ENCODE measurements around the gene ATG9A. TPM values are rescaled to one million over a fixed set of nuclear protein-coding genes. Genes with fewer than 3 reads are reported as not detected.

The ATG9A gene
- total RNA-seq, 1 experiment from 2014 or later: 42.9 TPM

- H3K27me3 Mint-ChIP-seq (ENCODE audit: low read depth): no peaks in the 10 kb centered on the region
- POLR2A ChIA-PET: no interaction called here
- CTCF ChIA-PET: interaction anchor here (1.2 kb wide), 1 partner anchor 17 kb away, joined by 3 read pairs; no protein-coding TSS in a partner anchor
- H3K4me1 Mint-ChIP-seq: peaks cover 22% of the 10 kb centered on the region
- H3K9me3 Mint-ChIP-seq: no peaks in the 10 kb centered on the region
- TF ChIP-seq ATF3 (CRISPR knock-in tag; conservative IDR thresholded peaks at IDR 0.05) (no peak), RORB (CRISPR knock-in tag; IDR thresholded peaks at IDR 0.05) (no peak), FOXP1 (CRISPR knock-in tag; IDR thresholded peaks at IDR 0.05; ENCODE audit: borderline replicate concordance) (no peak), ELF4 (CRISPR knock-in tag; IDR thresholded peaks at IDR 0.05; ENCODE audit: low read depth) (no peak), JUN (CRISPR knock-in tag; IDR thresholded peaks at IDR 0.05) (no peak), HMGXB4 (CRISPR knock-in tag; IDR thresholded peaks at IDR 0.05) (no peak), IRF2 (CRISPR knock-in tag; IDR thresholded peaks at IDR 0.05; ENCODE audit: borderline replicate concordance, low read depth) (no peak)
- peak overlapping the region; percentile 16; the same call in 1 of the 2 replicates for H3K4me3 Mint-ChIP-seq
- ATAC-seq: no peak
- no peak for DNase-seq (ENCODE audit: low spot score)
- peaks cover 7% of the 10 kb centered on the region; the same call in 1 of the 2 replicates for H3K36me3 Mint-ChIP-seq
- H3K27ac Mint-ChIP-seq: no peak overlapping the region
These were observed 54.6 kb downstream of the ATG9A start for GRCh38 chr2:219174801-219175200.

GRCh38 chr2:219174146-219174545 is 55.3 kb downstream of the ATG9A start:
- Mint-ChIP-seq H3K27ac (no peak overlapping the region), H3K27me3 (ENCODE audit: low read depth) (no peaks in the 10 kb centered on the region), H3K4me1 (peaks cover 20% of the 10 kb centered on the region), H3K36me3 (peaks cover 7% of the 10 kb centered on the region; the same call in 1 of the 2 replicates), H3K4me3 (peak overlapping the region; percentile 16; the same call in 1 of the 2 replicates), H3K9me3 (no peaks in the 10 kb centered on the region)
- no peak for ATAC-seq
- TF ChIP-seq ZNF423 (CRISPR knock-in tag; IDR thresholded peaks at IDR 0.05): no peak
- TF ChIP-seq PRDM15 (CRISPR knock-in tag; IDR thresholded peaks at IDR 0.05): no peak
- TF ChIP-seq NFE2L1 (CRISPR knock-in tag; IDR thresholded peaks at IDR 0.05): no peak
- TF ChIP-seq ZNF263 (CRISPR knock-in tag; IDR thresholded peaks at IDR 0.05; ENCODE audit: low read depth): no peak
- POLR2A ChIA-PET: no interaction called here
- CTCF ChIA-PET: interaction anchor here (0.9 kb wide), 1 partner anchor 144 kb away, joined by 3 read pairs; no protein-coding TSS in a partner anchor
- DNase-seq (ENCODE audit: low spot score): no peak

- CTCF ChIA-PET: interaction anchor here (0.5 to 4.0 kb wide), 3 partner anchors 46 to 858 kb away, joined by 3 to 15 read pairs (median 4); partner anchors contain the start of gene ABCB6
- DNase-seq (ENCODE audit: low spot score) (no peak), ATAC-seq (no peak)
- POLR2A ChIA-PET: interaction anchor here (0.5 kb wide), 1 partner anchor 288 kb away, joined by 3 read pairs; no protein-coding TSS in a partner anchor
- H3K4me3 Mint-ChIP-seq: no peak overlapping the region
- peaks cover 15% of the 10 kb centered on the region for H3K4me1 Mint-ChIP-seq
- H3K9me3 Mint-ChIP-seq: no peaks in the 10 kb centered on the region
- no peaks in the 10 kb centered on the region for H3K27me3 Mint-ChIP-seq (ENCODE audit: low read depth)
- no peak overlapping the region for H3K27ac Mint-ChIP-seq
- peaks cover 7% of the 10 kb centered on the region; the same call in 1 of the 2 replicates for H3K36me3 Mint-ChIP-seq
- TF ChIP-seq ZNF532 (CRISPR knock-in tag; IDR thresholded peaks at IDR 0.05; ENCODE audit: borderline replicate concordance): no peak
- no peak for TF ChIP-seq NR2C2 (CRISPR knock-in tag; IDR thresholded peaks at IDR 0.05)
- TF ChIP-seq ZMAT4 (CRISPR knock-in tag; IDR thresholded peaks at IDR 0.05): no peak
- no peak for TF ChIP-seq JAZF1 (CRISPR knock-in tag; IDR thresholded peaks at IDR 0.05)
- TF ChIP-seq SOX15 (CRISPR knock-in tag; IDR thresholded peaks at IDR 0.05): no peak
- no peak for TF ChIP-seq ZNF423 (CRISPR knock-in tag; IDR thresholded peaks at IDR 0.05)
- TF ChIP-seq EMX1 (CRISPR knock-in tag; IDR thresholded peaks at IDR 0.05): no peak
- no peak for TF ChIP-seq SP1 (CRISPR knock-in tag; conservative IDR thresholded peaks at IDR 0.05)
- TF ChIP-seq ZNF396 (CRISPR knock-in tag; IDR thresholded peaks at IDR 0.05; ENCODE audit: borderline replicate concordance): no peak
- TF ChIP-seq ATF6 (CRISPR knock-in tag; IDR thresholded peaks at IDR 0.05): no peak
- TF ChIP-seq CREB1 (CRISPR knock-in tag; IDR thresholded peaks at IDR 0.05): no peak
These were observed 56.3 kb downstream of the ATG9A start for GRCh38 chr2:219173176-219173575.
